Activated CD4-positive, alpha-beta T cell treated with anti-CD3 and anti-CD28 coated beads, Interleukin-2, amount 10 ng/mL, durations not matched to agents 7 days and 5 days (primary cell): ENCODE data around the gene MRTFA. TPM values are rescaled to one million over a fixed set of nuclear protein-coding genes. Genes with fewer than 3 reads are reported as not detected.
A peak's percentile ranks its signal among the peaks of the same experiment; 100 is the strongest.

Experiments used
- CTCF ChIA-PET: fragments of 350-600 bp; sonication (Branson Sonifier 250); formaldehyde crosslinking; loops from one replicate; lab custom pipeline; 2021; ENCODE audit warnings: antibody characterized with exemption; lab: Charles Lee
- POLR2A ChIA-PET: fragments of 350-600 bp; sonication (Branson Sonifier 250); formaldehyde crosslinking; loops from one replicate; lab custom pipeline; 2021; ENCODE audit warnings: antibody characterized with exemption; lab: Charles Lee
- DNase-seq: peaks from one replicate; pipeline ENCODE4 v3.0.0-alpha.2; 2020
- H3K27ac Mint-ChIP-seq: one replicate; pipeline ENCODE4 v1.8.0; 2021; ENCODE audit warnings: mild to moderate bottlenecking, moderate library complexity, mixed read lengths
- H3K27me3 Mint-ChIP-seq: one replicate; pipeline ENCODE4 v1.8.0; 2021; ENCODE audit warnings: mixed read lengths
- H3K36me3 Mint-ChIP-seq: one replicate; pipeline ENCODE4 v1.8.0; 2021; ENCODE audit warnings: low read depth, mixed read lengths
- H3K4me1 Mint-ChIP-seq: one replicate; pipeline ENCODE4 v1.8.0; 2021; ENCODE audit warnings: mixed read lengths
- H3K4me3 Mint-ChIP-seq: one replicate; pipeline ENCODE4 v1.8.0; 2021; ENCODE audit warnings: mild to moderate bottlenecking, moderate library complexity, mixed read lengths
- H3K9me3 Mint-ChIP-seq: one replicate; pipeline ENCODE4 v1.8.0; 2021; ENCODE audit warnings: mixed read lengths
- total RNA-seq, 2 experiments: library from RNA; stranded (reverse); gene quantifications; one replicate each; pipeline ENCODE4 v1.2.3, GENCODE V29; 2021

The MRTFA gene
- total RNA-seq, 2 experiments from 2014 or later, result 61.9 to 71.1 TPM

GRCh38 chr22:40418366-40419201, 217.9 kb downstream of the MRTFA start:
- H3K4me3 Mint-ChIP-seq, result no peak overlapping the region
- POLR2A ChIA-PET, result no interaction called here
- peaks cover 58% of the 10 kb centered on the region for H3K36me3 Mint-ChIP-seq
- H3K4me1 Mint-ChIP-seq, result peaks cover 22% of the 10 kb centered on the region
- CTCF ChIA-PET, result interaction anchor here (0.6 to 1.8 kb wide), 3 partner anchors 9 to 20 kb away, joined by 3 to 5 read pairs (median 3); no protein-coding TSS in a partner anchor
- no peak overlapping the region for H3K27ac Mint-ChIP-seq
- H3K9me3 Mint-ChIP-seq, result no peaks in the 10 kb centered on the region
- H3K27me3 Mint-ChIP-seq, result no peaks in the 10 kb centered on the region
- no peak for DNase-seq

GRCh38 chr22:40417881-40418280, 218.6 kb downstream of the MRTFA start:
- CTCF ChIA-PET, result interaction anchor here (0.6 kb wide), 1 partner anchor 19 kb away, joined by 3 read pairs; no protein-coding TSS in a partner anchor
- Mint-ChIP-seq H3K27me3 (no peaks in the 10 kb centered on the region), H3K4me3 (no peak overlapping the region), H3K9me3 (no peaks in the 10 kb centered on the region), H3K36me3 (peaks cover 52% of the 10 kb centered on the region), H3K4me1 (peaks cover 22% of the 10 kb centered on the region), H3K27ac (no peak overlapping the region)
- DNase-seq, result no peak
- POLR2A ChIA-PET, result no interaction called here

DNA sequence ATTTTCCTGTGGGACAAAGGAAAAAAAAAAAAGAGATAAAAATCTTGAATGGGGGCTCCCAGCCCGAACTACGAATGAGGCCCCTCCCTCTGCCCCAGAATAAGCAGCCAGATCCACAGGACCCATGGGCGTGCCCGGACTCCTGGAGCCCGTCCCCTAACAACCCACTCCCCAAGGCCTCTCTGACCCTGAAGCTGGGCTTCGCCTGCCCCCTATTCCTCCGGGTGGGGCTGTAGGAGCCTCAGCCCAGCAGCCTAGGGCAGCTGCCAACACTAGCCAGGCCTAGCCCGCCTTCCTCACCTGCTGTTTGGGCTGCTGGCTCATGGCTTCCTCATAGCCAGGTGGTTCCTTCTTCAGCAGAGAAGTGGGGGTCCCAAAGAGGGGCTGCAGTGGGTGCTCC, 219.5 kb downstream of the MRTFA start:
- Mint-ChIP-seq H3K4me3 (no peak overlapping the region), H3K27ac (peak overlapping the region; percentile 13), H3K9me3 (no peaks in the 10 kb centered on the region), H3K36me3 (peaks cover 52% of the 10 kb centered on the region), H3K27me3 (no peaks in the 10 kb centered on the region), H3K4me1 (peaks cover 24% of the 10 kb centered on the region)
- ChIA-PET POLR2A (no interaction called here), CTCF (interaction anchor here (0.6 to 2.2 kb wide), 2 partner anchors 9 to 262 kb away, joined by 3 to 9 read pairs; partner anchors contain the start of gene MCHR1)
- DNase-seq, result no peak

DNA sequence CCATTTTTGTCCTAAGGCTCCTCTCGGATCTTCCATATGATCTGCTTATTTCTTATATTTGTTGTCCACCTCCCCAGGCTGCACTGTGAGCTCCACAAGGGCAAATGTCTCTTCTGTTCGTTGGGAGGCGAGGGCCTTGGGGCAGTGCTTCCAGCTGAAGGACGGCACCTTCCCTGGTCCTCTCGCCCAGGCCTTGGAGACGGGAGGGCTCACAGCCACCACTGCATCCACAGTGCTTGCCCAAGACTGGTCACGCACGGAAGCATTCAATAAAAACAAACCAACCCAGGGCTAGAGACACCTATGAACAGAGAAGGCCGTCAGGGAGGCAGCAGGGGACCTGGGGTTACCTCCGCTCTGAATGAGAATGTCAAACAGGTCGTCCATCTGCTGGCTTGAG, 219.9 kb downstream of the MRTFA start:
- Mint-ChIP-seq H3K9me3 (no peaks in the 10 kb centered on the region), H3K27ac (peak overlapping the region; percentile 78), H3K4me1 (peaks cover 24% of the 10 kb centered on the region), H3K36me3 (peaks cover 51% of the 10 kb centered on the region), H3K4me3 (no peak overlapping the region), H3K27me3 (no peaks in the 10 kb centered on the region)
- ChIA-PET CTCF (interaction anchor here (1.5 to 2.2 kb wide), 3 partner anchors 9 to 17 kb away, joined by 3 to 9 read pairs (median 4); no protein-coding TSS in a partner anchor), POLR2A (interaction anchor here (0.9 kb wide), 1 partner anchor 10 kb away, joined by 4 read pairs; no protein-coding TSS in a partner anchor)
- no peak for DNase-seq

DNA sequence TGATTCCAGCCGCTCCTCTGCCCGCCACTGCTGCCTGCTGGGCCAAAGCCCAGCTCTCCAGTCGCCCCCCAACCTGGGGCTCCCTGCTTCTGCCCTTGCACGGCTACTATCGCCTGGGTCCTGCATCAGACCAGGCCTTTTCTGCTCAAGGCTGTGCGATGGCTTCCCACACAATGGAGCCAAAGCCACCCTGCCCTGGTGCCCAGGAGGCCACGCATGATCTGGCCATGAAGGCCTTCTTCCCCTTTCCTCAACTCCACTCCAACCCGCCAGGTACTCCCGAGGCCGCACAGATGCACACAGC, 220.3 kb downstream of the MRTFA start:
- no peak for DNase-seq
- peaks cover 50% of the 10 kb centered on the region for H3K36me3 Mint-ChIP-seq
- peak overlapping the region; percentile 78 for H3K27ac Mint-ChIP-seq
- ChIA-PET POLR2A (interaction anchor here (0.9 kb wide), 1 partner anchor 10 kb away, joined by 4 read pairs; no protein-coding TSS in a partner anchor), CTCF (interaction anchor here (1.5 to 2.2 kb wide), 3 partner anchors 9 to 17 kb away, joined by 3 to 9 read pairs (median 4); no protein-coding TSS in a partner anchor)
- H3K4me3 Mint-ChIP-seq, result no peak overlapping the region
- H3K9me3 Mint-ChIP-seq, result no peaks in the 10 kb centered on the region
- peaks cover 24% of the 10 kb centered on the region for H3K4me1 Mint-ChIP-seq
- H3K27me3 Mint-ChIP-seq, result no peaks in the 10 kb centered on the region

GRCh38 chr22:40415531-40416266, 220.8 kb downstream of the MRTFA start:
- Mint-ChIP-seq H3K4me3 (no peak overlapping the region), H3K4me1 (peaks cover 24% of the 10 kb centered on the region), H3K27me3 (no peaks in the 10 kb centered on the region), H3K9me3 (no peaks in the 10 kb centered on the region), H3K27ac (peak overlapping the region; percentile 78), H3K36me3 (peaks cover 52% of the 10 kb centered on the region)
- ChIA-PET POLR2A (interaction anchor here (0.9 kb wide), 1 partner anchor 11 kb away, joined by 4 read pairs; no protein-coding TSS in a partner anchor), CTCF (interaction anchor here (1.2 to 2.2 kb wide), 4 partner anchors 8 to 17 kb away, joined by 3 to 9 read pairs (median 4); no protein-coding TSS in a partner anchor)
- DNase-seq, result no peak

DNA sequence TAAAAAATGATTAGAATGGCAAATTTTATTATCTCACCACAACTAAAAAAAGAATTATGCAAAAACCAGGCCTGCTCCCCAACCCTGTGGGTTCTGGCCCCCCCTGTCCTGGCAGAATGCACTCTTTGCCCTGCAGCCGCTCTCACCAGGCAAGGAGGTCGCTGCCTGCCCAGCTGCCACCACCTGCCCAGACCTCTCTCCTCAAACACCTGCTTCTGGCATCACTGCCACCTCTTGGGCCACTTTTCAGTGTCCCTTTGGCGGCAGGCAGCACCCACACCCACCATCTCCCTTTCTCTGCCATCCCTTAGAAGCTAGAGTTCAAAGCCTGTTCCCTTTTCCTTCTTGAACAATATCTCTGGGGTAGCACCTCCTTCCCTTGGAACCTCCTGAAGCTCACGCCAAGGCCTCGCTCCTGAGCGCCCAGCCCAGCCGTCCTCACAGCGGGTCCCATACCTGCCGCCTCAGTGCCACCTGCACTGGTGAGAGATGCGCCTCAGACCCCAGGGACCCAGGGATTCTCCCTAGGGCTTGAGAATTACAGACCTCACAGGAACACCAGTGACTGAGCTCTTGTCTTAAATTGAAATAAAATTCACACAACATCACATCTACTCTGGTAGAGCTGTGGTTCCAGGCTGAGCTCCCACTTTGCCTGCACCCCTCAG, 221.5 kb downstream of the MRTFA start:
- no peaks in the 10 kb centered on the region for H3K9me3 Mint-ChIP-seq
- peak overlapping the region; percentile 78 for H3K27ac Mint-ChIP-seq
- no peak overlapping the region for H3K4me3 Mint-ChIP-seq
- peaks cover 24% of the 10 kb centered on the region for H3K4me1 Mint-ChIP-seq
- no peaks in the 10 kb centered on the region for H3K27me3 Mint-ChIP-seq
- no peak for DNase-seq
- ChIA-PET POLR2A (no interaction called here), CTCF (interaction anchor here (1.2 to 2.2 kb wide), 4 partner anchors 7 to 18 kb away, joined by 3 to 9 read pairs (median 4); no protein-coding TSS in a partner anchor)
- peaks cover 51% of the 10 kb centered on the region for H3K36me3 Mint-ChIP-seq

GRCh38 chr22:40414311-40414710, 222.2 kb downstream of the MRTFA start:
- no peak for DNase-seq
- CTCF ChIA-PET, result interaction anchor here (1.1 kb wide), 1 partner anchor 17 kb away, joined by 3 read pairs; no protein-coding TSS in a partner anchor

DNA sequence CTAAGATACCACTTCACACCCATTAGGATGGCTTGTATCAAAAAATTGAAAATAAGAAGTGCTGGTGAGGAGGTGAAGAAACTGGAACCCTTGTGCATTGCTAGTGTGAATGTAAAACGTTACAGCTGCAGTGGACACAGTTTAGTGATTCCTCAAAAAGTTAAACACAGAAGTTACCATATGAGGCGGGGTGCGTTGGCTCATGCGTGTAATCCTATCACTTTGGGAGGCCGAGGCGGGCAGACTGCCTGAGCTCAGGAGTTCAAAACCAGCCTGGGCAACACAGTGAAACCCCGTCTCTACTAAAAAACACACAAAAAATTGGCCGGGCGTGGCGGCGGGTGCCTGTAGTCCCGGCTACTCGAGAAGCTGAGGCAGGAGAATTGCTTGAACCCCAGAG, 222.6 kb downstream of the MRTFA start:
- Mint-ChIP-seq H3K27ac (peak overlapping the region; percentile 17), H3K36me3 (peaks cover 44% of the 10 kb centered on the region), H3K4me3 (no peak overlapping the region), H3K9me3 (no peaks in the 10 kb centered on the region), H3K27me3 (no peaks in the 10 kb centered on the region), H3K4me1 (peaks cover 24% of the 10 kb centered on the region)
- ChIA-PET CTCF (interaction anchor here (1.1 kb wide), 1 partner anchor 17 kb away, joined by 3 read pairs; no protein-coding TSS in a partner anchor), POLR2A (no interaction called here)
- no peak for DNase-seq

More at GRCh38 chr22:40414311-40414710, 222.2 kb downstream of the MRTFA start:
- peaks cover 24% of the 10 kb centered on the region for H3K4me1 Mint-ChIP-seq
- H3K27ac Mint-ChIP-seq, result peak overlapping the region; percentile 17
- POLR2A ChIA-PET, result no interaction called here
- H3K36me3 Mint-ChIP-seq, result peaks cover 45% of the 10 kb centered on the region
- H3K4me3 Mint-ChIP-seq, result no peak overlapping the region
- H3K27me3 Mint-ChIP-seq, result no peaks in the 10 kb centered on the region
- no peaks in the 10 kb centered on the region for H3K9me3 Mint-ChIP-seq

- no peak for DNase-seq
- CTCF ChIA-PET, result no interaction called here
- H3K4me1 Mint-ChIP-seq, result peaks cover 24% of the 10 kb centered on the region
- no peak overlapping the region for H3K27ac Mint-ChIP-seq
- H3K9me3 Mint-ChIP-seq, result no peaks in the 10 kb centered on the region
- H3K4me3 Mint-ChIP-seq, result no peak overlapping the region
- H3K36me3 Mint-ChIP-seq, result peaks cover 46% of the 10 kb centered on the region
- POLR2A ChIA-PET, result no interaction called here
- no peaks in the 10 kb centered on the region for H3K27me3 Mint-ChIP-seq
Measured at GRCh38 chr22:40412441-40412840, 224.1 kb downstream of the MRTFA start.

- CTCF ChIA-PET, result interaction anchor here (1.0 to 2.2 kb wide), 3 partner anchors 8 to 26 kb away, joined by 4 to 5 read pairs (median 4); no protein-coding TSS in a partner anchor
Measured at GRCh38 chr22:40411506-40411861, 225.0 kb downstream of the MRTFA start.

More at GRCh38 chr22:40411506-40411861, 225.0 kb downstream of the MRTFA start:
- Mint-ChIP-seq H3K36me3 (peaks cover 43% of the 10 kb centered on the region), H3K4me3 (no peak overlapping the region), H3K4me1 (peaks cover 21% of the 10 kb centered on the region), H3K9me3 (no peaks in the 10 kb centered on the region), H3K27me3 (no peaks in the 10 kb centered on the region), H3K27ac (no peak overlapping the region)
- POLR2A ChIA-PET, result no interaction called here
- no peak for DNase-seq
